Fibroblast of peridontal ligament (primary cell): ENCODE measurements around the gene CTR9.
A peak's percentile ranks its signal among the peaks of the same experiment; 100 is the strongest.

Source experiments
- DNase-seq: peaks from one replicate; pipeline ENCODE4 v3.0.0-alpha.2; 2010; ENCODE audit errors: extremely low read depth

CTR9 gene

DNA sequence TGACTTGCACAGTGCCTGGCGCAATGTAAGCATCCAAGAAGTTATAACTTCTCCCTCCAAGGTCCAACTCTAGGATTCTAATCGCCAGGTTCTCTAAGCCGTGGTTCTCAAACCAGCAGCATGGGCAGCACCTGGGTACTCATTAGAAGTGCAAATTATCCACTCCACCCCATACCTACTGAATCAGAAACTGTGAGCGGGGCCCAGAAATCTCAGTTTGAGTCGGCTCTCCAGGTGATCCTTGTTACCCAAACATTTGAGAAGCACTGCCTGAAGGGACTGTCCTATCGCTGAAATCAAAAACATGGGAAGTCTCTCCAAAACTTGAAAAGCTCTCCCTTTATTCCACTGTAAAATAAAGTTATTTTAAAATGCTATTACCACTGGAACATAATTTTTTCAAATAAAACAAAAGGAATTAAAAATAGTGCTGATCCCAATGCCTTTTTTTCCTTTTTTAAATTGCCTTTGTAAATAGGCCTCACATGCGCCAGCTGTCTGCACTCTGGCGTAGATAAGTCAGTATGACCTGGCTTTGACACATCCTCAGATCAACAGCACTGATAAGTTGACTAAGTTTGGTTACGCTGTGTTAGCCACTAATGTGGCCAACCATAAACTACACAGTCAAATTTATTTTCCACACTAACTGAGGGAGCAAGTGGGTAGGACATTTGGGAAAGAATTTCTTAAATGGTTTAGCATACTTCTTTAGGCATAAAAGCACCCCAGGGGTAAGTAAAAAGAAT is 8.4 kb upstream of the CTR9 start:
- DNase-seq: peak; percentile 33

DNA sequence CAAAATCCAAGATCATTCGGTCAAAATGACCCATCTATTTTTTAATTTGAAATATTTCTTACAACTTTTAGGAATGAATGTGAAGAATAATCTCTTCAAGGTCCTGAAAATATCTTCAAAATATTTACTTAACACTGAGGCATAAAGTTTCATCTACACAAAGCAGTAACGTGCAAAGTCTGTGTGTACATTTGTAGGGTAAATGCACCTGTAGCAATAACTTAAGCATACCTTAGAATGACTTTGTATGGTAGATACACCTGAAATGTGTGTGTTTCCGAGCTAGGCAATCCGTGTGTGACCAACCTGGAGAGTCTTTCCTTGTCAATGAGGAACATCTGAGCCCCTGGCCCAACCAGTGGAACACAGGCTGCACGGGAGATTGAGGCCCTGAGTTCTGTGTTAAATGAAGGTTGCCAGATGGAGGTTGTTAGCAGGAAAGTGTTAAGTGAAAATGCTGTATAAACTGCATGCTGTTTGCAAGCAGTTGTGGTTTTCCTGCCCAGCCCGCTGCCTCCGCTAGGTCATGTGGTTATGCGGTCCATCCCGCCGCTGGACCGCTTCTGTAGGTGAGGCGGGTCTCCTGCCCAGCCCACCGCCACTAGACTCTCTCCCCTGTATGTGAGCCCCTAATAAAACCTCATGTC is 7.6 kb upstream of the CTR9 start:
- no peak for DNase-seq

DNA sequence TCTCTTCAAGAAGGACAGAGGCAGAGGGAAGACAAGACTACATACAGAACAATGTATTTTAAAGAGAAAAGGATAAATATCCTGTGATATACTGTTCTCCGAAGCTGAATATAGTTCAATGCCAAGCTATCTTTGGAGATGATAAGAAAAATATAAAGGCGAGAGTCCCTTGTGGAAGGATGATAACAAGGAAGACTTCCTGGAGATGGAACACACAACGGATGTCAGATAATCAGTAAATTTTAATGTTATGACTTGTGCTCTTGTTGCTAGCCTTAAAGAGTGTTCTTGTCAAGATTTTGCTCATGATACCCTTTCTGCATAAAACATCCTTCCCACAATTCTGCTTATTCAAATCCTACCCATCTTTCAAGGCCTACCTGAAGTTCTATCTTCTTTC is 6.8 kb upstream of the CTR9 start:
- no peak for DNase-seq

DNA sequence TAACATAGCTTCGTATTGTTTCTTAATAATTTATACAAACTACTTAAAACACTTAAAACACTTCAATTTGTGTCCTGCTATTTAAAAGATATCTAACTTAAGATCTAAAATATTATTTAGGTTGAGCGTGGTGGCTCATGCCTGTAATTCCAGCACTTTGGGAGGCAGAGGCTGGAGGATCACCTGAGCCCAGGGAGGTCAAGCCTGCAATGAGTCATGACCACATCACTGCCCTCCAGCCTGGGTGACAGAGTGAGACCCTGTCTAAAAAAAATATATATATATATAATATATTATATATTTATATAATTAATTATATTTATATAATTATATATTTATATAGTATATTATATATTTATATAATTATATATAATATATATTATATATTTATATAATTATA is 4.2 kb upstream of the CTR9 start:
- no peak for DNase-seq

DNA sequence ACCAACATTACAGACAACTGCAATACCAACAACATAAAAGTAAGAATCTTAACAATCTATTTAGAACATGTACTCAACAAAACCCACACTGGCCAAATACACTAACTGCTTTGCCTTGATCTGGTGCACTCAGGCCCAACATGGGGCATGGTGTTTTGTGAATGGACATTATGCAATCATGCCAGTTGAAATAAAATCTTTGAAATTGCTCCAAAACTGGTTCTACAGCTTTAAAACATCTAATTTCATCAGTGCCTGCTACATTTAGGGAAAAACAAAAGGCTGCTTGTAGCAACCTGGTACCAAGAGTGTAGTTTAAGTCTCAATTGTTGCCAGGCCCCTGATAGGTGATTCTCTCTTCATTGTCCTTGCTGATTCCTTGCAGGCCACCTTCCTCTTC is 3.3 kb upstream of the CTR9 start:
- no peak for DNase-seq

DNA sequence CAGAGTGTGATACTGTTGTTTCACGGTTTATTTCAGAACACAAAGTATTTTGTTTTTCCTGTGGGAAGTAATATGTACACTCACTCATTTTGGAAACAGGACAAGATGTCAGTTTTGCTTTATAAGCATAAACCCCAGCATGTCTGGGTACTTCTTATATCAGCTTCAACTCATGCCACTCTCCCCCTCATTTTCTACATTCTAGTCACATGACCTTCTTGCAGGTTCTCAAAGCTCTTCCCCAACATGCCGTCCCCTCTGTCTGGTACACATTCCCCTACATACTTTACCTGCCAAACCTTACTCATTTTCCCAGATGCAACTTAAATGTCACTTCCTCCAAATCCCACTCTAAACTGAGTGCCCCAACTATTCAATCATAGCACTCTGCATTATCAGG is 1.6 kb upstream of the CTR9 start:
- no peak for DNase-seq

DNA sequence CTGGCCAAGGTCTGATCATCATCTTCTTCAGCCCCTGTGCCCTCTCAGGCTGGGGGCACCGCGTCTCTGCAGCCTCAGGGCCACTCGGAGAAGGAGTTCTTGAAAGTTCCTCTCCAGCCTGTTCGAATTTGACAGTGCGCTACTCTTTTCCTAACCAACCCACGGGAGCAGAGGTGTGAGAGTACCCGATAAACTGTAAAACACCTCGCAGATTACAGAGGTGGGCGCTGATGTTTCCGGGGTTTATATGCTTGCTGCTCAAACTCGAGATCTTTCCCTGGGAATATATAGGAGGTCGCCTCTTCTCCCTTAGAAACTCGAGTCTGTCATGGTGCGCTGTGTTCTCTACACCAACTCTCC is 515 bp downstream of the CTR9 start:
- peak; percentile 11 for DNase-seq

DNA sequence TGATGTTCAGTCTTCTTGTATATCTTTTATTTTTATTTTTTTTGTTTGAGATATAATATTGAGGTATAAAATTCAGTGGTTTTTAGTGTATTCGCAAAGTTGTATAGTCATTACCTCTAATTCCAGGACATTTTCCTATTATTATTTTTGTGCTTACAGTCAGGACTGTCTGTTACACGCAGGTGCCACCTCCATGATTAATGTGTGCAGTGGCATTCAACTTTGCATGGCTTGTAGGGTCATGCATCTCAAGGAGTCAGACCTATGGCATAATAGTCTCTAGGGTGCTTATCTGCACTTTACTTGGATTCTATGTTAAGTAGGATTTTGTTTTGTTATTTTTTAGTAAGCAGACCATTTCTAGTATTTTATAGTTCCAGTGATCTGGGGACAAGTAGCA is 1.0 kb downstream of the CTR9 start:
- DNase-seq: no peak

DNA sequence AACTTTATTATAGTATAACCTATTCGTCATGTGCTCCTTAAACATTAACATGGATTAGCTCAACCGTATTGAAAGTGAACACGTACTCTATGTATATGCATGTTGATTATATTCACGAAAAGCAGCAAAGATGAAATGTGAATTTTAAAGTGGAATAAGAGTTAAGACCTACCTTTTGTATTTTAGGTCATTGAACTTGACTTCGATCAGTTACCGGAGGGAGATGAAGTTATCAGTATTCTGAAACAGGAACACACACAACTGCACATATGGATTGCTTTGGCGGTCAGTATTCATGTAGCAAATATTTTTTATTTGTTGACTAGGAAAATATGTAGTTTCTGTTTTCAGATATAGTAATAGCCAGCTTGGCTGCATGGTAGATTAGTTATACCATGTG is 1.4 kb downstream of the CTR9 start:
- no peak for DNase-seq

DNA sequence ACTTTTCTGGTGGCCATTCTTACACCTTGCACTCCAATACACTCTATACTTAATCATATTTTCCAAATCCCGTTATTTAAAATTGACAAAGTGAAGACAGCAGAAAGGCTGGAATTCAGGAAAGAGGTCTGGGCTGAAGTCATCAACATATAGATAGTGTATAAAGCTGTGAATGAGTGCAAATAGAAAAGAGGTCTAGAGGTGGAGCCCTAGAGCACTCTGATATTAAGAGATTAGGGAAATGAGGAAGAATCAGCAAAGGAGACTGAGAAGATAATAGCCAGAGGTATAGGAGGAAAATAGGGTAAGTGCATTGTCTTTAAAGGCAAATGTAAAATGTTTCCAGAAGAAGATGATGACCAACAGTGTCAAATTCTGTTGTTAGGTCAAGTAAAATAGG is 7.9 kb downstream of the CTR9 start:
- DNase-seq: no peak

DNA sequence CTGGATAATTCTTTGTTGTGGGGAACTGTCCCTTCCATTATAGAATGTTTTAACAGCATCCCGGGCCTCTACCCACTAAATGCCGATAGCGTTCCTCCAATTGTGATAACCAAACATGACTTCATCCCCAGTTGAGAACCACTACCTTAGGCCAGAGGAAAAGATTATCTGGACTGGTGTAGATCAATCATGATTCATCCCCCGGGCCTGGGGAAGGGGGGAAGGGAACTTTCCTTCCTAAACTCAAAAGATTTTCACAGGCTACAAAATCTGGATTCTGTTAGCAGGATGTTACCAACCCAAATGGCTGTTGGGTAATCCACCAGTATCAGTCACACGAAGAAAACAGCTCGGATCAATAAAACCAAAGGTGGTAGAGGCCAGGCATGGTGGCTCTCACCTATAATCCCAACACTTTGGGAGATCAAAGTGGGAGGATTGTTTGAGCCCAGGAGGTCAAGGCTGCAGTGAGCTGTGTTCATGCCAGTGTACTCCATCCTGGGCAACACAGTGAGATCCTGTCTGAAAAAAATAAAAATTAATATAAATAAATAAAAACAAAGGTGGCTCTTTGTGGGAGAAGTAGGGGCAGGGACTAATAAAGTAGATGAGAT is 10.1 kb downstream of the CTR9 start:
- no peak for DNase-seq

DNA sequence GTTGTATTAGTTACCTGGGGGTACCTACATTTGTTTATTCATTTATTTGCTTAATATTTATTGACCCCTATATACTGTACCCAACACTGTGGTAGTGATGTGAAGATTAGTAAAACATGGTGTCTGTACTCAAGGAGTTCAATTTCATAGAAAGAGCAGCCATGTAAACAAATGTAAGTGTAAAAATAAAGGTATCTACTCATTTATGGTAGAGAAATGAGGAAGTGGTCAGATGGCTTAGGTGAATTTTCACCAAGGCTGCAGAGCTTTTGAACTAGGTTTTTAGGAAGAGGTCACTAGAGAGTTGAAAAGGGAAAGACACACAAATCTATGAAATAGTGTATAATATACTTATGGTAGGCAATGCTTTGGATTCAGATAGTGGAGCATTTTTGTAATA is 11.1 kb downstream of the CTR9 start:
- no peak for DNase-seq

DNA sequence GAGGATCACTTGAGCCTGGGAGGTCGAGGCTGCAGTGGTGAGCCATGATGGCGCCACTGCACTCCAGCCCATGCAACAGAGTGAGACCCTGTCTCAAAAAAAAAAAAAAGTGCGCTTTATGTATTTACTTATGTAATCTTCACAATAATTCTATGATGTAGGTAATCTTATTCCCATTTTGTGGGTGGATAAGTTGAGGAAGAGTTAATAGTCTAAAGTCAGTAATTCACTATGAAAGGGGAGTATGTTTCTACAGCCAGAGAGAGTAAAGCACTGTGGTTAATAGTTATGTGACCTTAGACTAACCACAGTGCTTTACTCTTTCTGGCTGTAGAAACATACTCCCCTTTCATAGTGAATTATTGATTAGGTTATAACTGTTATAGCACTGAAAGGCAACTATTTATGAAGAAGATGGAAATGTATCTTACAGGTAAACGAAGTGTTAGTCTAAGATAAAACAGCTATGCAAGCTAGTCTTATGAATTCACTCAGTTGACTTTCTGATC is 11.9 kb downstream of the CTR9 start:
- DNase-seq: no peak

DNA sequence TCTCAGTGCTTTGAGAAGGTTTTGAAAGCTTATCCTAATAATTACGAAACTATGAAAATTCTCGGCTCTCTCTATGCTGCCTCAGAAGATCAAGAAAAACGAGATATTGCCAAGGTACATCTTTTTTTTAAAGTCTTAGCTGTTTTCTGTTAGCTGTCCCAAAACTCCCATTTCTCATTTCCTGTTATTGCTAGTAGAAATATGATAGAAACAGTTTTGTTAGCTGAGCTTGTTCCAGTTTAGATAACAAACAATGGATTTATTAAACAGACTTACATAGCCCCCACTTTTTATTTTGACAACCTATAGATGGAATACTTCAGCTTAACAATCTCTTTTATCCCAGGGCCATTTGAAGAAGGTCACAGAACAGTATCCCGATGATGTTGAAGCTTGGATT is 12.7 kb downstream of the CTR9 start:
- DNase-seq: no peak

DNA sequence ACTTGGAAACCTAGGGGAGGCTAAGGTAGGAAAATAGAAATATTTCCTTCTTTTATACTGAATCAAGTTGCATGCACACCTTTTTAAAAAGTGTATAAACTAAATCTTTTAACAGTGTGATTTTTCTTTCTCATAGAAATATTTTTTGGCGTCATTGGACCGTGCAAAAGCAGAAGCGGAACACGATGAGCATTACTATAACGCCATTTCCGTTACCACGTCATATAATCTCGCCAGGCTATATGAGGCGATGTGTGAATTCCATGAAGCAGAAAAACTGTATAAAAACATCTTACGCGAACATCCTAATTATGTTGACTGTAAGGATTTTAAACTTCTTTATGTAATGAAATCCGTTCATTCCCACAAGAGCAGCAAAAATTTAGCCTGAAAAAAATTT is 13.4 kb downstream of the CTR9 start:
- DNase-seq: no peak

DNA sequence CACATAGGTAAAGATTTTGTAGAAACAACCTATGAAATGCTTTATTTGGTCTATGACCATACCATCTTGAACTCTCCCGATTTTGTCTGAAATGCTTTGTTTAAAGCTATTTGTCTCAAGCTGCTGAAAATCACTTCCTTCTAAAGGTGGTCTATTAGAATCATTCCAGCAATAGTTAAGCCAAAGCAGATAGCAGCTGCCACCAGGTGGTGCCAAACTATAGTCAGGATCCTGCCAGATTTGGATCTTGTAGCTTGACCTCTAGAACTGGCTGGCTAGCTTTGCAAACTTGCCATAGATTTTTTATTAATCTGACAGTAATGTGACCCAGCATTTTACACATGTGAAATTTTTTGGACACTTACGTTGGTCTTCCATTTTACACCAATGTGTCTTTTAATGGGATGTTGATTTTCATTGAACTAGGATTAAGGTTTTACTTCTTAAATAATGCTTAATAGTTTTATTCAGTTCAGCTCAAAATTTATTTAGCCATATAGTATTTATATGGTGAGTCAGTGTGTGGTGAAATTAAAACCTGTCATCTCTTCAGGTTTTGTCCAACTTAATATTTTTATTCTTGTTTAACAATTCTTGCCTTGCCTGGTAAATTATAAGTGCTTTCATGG is 19.7 kb downstream of the CTR9 start:
- DNase-seq: peak; percentile 66

DNA sequence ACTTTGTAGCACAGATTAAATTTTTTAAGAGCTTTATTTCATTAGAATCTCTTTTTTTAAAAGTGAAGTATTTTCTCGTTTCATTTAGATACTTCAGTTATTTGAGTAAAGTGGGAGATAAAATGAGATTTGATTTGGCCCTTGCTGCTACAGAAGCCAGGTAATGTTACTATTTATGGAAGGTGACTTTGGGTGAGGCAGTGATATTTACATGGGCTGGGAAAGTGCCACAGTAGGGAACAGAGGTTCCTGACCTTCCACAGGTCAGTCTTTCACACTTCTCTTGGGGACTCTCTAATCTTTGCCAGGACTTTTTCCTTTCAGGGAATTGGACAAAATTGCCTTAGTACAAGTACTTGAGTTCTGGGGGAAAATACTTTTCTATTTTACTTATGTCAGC is 20.4 kb downstream of the CTR9 start:
- no peak for DNase-seq

DNA sequence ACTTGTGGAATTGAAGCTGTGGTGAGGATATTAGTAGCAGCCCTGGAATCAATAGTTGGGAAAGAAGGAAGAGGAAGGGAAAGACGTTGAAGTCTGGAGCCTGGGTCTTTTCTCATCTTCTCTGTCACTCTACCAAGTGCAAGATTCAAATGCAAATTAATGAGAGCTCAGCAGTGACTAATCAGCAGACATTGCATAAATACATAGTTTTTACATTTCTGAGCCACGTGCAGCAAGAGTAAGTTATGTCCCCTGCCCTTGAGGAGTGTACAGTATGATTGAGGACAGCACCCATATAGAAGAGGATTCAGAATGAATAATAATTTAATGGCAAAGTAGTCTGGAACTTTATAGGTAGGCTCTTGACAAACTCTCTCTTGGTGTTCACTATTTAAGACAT is 23.8 kb downstream of the CTR9 start:
- DNase-seq: no peak

DNA sequence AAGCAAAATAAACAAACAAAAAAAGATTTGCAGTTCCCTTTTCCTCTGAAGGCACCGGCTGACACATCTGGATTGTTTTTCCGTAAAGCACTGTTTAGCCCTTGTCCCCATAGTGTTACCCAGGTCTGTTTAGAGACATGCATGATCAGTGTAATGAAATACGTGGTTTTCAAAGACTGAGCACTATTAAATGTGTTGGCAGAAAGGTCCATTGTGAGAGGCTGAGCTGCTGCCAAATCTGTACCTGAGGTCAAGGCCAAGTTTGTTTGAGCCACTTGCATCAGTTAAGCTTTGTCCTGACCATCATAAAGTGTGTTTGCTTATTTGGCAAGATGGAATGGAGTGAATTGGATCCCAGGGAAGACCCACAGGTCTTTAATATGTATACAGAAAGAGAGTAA is 26.3 kb downstream of the CTR9 start:
- no peak for DNase-seq

DNA sequence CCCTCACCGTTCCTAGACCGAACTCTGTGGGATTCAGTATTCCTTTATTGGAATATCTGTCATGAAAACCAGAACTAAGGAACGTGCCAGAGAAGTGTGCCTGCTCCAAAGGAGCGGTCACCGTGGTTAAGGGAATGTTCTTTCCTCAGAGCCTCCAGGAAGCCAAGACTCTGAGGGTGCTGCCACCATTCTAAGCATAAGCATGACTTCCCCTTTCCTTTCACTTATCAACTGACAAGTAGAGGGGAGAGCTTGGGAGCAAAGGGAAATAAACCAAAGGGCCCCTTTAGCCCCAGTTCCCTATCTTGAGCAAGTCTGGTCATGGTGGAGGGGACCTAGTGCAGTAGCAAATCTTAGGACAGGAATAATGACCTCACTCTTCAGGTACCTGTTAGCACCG is 26.8 kb downstream of the CTR9 start:
- no peak for DNase-seq

DNA sequence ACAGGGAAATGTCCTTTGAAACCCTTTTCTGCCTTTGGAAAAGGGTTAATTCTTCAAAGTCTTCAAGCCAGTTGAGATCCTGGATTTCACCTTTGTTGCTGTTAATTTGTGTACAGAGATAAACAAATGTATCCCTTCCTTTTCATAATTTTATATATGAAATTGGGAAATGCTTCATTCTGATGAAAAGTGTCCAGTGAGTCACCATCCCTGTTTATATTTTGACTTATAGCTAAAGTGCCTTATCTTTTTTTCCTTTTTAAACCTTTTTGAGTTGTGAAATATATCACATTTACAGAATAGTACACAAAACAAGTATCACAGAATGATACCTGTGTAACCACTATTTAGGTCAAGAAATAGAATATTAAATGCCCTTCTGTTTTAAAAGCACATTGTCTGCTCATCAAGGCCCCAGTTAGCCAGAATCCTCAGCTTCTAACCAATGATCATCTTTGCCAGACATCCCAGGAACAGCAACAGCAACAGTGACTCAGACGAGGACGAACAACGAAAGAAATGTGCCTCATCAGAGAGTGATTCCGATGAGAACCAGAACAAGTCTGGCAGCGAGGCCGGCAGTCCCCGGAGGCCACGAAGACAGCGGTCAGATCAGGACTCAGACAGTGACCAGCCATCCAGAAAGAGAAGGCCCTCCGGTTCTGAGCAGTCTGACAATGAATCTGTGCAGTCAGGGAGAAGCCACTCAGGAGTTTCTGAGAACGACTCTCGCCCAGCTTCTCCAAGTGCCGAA is 27.3 kb downstream of the CTR9 start:
- DNase-seq: peak; percentile 75

DNA sequence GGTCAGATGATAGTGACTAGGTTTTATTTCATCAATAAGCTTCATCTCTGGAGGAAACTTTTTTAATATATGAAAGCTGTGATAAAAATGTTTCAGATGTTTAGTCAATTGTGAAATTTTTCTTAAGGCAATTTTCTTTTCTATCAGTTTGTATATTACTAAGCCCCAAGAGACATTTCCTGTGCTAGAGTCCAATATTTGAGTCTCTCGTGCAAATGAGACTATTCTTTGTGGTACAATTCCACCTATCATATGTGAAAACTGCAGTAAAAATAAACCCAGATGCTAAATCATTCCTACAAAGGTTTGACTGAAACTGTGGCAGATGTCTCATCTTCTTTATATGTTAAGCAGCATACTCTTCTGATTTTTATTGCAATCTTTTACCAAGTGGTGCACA is 28.0 kb downstream of the CTR9 start:
- DNase-seq: peak; percentile 20
